SK-N-MC (cell line): Measurements from ENCODE around the gene CMTM2.

ENCODE experiments used
- DNase-seq: peaks from one replicate; pipeline ENCODE4 v3.0.0-alpha.2; 2011; ENCODE audit warnings: low read depth, low spot score
- H3K27ac ChIP-seq: fragments of 200-600 bp; sonication (generic); 2 replicates; pipeline ENCODE4 v1.5.1; 2016; ENCODE audit warnings: mixed run types
- H3K36me3 ChIP-seq: fragments of 200-600 bp; sonication (generic); 2 replicates; pipeline ENCODE4 v1.6.1; 2017; ENCODE audit warnings: antibody characterized with exemption, low read length, mixed read lengths; ENCODE audit not compliant: insufficient read depth
- H3K4me3 ChIP-seq: fragments of 200-600 bp; sonication (generic); 2 replicates; pipeline ENCODE4 v1.5.1; 2016
- H3K9ac ChIP-seq: fragments of 200-600 bp; sonication (generic); 2 replicates; pipeline ENCODE4 v1.8.0; 2017; ENCODE audit warnings: mixed run types, mixed read lengths; ENCODE audit not compliant: insufficient read length
- H3K9me3 ChIP-seq: fragments of 200-600 bp; sonication (generic); 2 replicates; pipeline ENCODE4 v1.6.1; 2017; ENCODE audit warnings: low read depth, mild to moderate bottlenecking, antibody characterized with exemption, low read length, moderate library complexity, mixed read lengths
- EZH2 ChIP-seq: fragments of 200-600 bp; sonication (generic); IDR thresholded peaks from one replicate; pipeline ENCODE4 v1.6.1; 2017; ENCODE audit warnings: antibody characterized with exemption
- FOXP2 ChIP-seq: optimal IDR thresholded peaks from 2 replicates; pipeline ENCODE3; 2011; ENCODE audit warnings: mild to moderate bottlenecking, moderate library complexity; ENCODE audit not compliant: insufficient read depth; ENCODE audit errors: extremely low read length, control extremely low read depth
- POLR2AphosphoS5 ChIP-seq: IDR thresholded peaks from 2 replicates; pipeline ENCODE4 v1.6.1; 2012; ENCODE audit warnings: mild to moderate bottlenecking, low read depth, low read length, borderline replicate concordance

CMTM2 gene, protein sequence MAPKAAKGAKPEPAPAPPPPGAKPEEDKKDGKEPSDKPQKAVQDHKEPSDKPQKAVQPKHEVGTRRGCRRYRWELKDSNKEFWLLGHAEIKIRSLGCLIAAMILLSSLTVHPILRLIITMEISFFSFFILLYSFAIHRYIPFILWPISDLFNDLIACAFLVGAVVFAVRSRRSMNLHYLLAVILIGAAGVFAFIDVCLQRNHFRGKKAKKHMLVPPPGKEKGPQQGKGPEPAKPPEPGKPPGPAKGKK

DNA sequence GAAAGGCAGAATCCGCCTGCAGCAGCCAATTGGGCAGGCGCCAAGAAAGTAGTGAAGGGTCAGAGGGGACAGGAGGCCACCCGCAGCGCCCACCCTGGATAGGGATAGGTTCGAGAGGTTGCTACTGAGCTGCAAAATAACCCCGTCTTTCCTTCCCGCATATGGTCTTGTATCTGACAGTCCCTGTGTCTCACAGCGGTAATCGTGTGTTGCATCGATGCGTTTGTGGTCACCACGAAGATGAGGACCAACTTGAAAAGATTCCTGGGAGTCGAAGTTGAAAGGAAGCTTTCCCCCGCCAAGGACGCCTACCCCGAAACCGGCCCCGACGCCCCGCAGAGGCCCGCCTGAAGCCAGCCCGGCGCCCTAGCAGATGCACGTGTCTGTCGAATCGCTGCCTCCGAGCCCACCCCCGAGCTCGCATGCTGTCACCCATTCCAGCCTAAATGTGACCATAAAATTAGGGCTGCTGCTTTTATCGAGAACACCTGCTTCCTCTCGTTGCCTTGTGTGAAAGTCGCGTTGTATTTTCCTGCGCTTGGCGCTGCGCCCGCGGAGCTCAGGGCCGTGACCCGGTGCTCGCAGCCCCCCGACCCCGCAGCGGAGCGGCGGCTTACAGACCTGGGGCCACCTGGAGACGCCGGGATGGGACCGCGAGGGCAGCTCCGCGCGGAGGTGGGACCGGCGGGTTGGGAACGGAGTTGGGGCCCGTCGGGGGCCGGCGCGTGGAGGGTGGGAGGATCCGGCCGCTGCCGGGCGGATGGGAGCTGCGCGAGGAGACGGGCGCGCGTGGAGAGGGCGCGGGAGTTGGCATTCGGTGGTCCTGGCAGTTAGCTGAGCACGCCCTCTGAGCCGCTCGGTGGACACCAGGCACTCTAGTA, at the start of gene CMTM2:
Gene CMTM2 (plus strand): TSS at position 813 of the 881 bp plus-strand sequence. CDS start 145 bp downstream, outside the sequence.
- no peak within 1 kb of the TSS for H3K9ac ChIP-seq
- TF ChIP-seq POLR2AphosphoS5 (no peak), FOXP2 (no peak), EZH2 (no peak)
- no peak within 1 kb of the TSS for H3K27ac ChIP-seq
- H3K36me3 ChIP-seq: no peaks in the 10 kb centered on the region
- DNase-seq: no peak
- H3K4me3 ChIP-seq: no peak within 1 kb of the TSS
- no peaks in the 10 kb centered on the region for H3K9me3 ChIP-seq

DNA sequence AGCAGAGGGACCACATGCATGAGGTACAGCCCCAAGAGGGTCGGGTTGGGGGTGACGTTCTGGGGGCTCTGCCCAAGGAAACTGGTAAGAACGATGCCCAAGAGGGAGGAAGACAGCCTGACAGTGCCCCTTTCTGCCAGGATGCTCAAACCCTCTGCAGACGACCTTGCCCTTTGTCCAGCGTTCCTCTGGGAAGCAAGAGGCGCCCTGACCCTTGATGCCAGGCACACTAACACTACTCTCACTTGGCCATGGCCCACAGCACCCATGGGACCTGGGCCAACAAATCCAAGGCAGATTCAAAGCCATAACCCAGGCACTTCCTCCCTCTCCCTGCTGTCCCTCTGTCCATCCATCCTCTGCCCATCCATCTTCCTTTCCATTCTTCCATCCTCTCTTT, 49.8 kb upstream of the CMTM2 start:
- Histone ChIP-seq H3K4me3 (no peak overlapping the region), H3K9me3 (no peaks in the 10 kb centered on the region), H3K27ac (no peak overlapping the region), H3K9ac (no peak overlapping the region), H3K36me3 (no peaks in the 10 kb centered on the region)
- no peak for TF ChIP-seq POLR2AphosphoS5
- TF ChIP-seq EZH2: no peak
- no peak for TF ChIP-seq FOXP2
- no peak for DNase-seq

DNA sequence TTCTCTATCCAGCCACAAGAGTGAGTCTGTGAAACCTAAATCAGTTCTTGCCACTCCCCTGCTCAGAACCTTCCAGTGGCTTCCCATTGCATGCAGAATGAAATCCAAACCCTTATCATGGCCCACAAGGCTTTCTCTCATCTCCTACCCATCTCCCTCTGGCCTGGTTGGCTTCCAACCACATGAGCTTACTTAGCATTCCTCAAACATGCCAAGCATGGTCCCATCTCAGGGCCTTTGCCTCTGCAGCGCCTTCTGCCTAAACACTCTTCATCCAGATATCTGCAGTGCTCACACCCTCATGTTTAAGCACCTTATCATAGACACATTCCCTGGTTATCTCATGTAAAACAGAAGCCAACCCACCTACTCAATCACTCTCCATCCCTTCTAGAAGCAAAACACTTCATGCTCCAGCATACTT, 44.9 kb upstream of the CMTM2 start:
- H3K36me3 ChIP-seq: no peaks in the 10 kb centered on the region
- no peak for TF ChIP-seq FOXP2
- no peak for TF ChIP-seq EZH2
- no peak for TF ChIP-seq POLR2AphosphoS5
- DNase-seq: no peak
- H3K4me3 ChIP-seq: no peak overlapping the region
- H3K9ac ChIP-seq: no peak overlapping the region
- H3K27ac ChIP-seq: no peak overlapping the region
- no peaks in the 10 kb centered on the region for H3K9me3 ChIP-seq

DNA sequence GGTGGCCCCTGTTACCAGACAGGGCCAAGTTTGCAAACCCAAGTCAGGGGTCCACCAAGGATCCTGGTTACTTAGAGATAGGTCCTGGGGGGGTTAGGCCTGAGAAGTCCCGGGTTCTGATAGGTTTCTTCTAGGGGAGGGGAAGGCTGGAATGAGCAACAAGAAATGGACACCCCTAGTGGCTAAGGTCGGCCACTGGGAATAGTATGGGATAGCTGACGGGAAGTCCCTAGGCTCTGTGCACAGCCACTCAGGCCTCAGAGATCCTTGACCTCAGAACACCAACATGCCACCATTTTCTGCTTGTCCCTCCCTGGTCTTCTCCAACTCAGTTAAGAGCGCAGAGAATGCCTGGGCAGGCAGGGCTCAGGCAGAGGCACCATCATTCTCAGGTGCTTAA, 42.7 kb upstream of the CMTM2 start:
- no peak for DNase-seq
- H3K9me3 ChIP-seq: no peaks in the 10 kb centered on the region

DNA sequence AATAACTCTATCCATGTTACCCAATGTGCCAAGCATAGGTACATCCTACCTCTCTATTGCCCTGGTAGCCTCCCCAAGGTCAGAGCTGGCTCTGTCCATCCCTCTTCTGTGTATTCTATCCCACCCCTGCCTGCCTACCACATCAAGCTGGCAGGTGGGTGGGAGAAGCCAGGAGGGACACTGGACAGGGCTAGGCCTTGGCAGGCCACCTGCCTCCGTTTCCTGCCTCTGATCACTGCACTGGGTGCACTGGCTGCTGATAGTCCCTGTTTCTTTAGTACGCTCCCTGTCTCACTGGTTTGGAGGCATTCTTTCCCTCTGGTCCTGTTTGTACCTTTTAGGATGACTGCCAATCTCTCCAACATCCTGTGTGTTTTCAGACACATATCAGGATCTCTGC, 42.0 kb upstream of the CMTM2 start:
- no peak overlapping the region for H3K27ac ChIP-seq
- DNase-seq: no peak

More for the DNA sequence above, 42.7 kb upstream of the CMTM2 start:
- Histone ChIP-seq H3K27ac (no peak overlapping the region), H3K4me3 (no peak overlapping the region), H3K9ac (no peak overlapping the region), H3K36me3 (no peaks in the 10 kb centered on the region)
- no peak for TF ChIP-seq EZH2
- TF ChIP-seq POLR2AphosphoS5: no peak
- TF ChIP-seq FOXP2: no peak

DNA sequence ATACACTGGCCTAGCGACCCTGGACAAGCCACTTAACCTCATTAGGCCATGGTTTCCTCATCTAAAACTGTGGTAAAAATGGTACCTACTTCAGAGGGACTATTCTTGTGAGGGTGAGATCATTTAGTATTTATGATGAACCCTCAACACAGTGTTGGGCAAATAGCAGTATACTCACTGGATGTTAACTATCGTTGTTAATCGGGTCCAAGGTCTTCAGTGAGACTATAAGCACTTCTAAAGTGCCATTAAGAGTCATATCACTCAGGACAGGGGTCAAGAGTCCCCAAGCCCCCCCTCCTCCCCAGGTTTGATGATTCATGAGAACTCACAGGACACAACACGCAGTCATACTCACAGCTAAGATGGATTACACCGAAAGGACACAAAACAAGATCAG, 40.4 kb upstream of the CMTM2 start:
- TF ChIP-seq POLR2AphosphoS5: no peak
- TF ChIP-seq EZH2: no peak
- TF ChIP-seq FOXP2: no peak
- Histone ChIP-seq H3K9ac (no peak overlapping the region), H3K36me3 (no peaks in the 10 kb centered on the region), H3K4me3 (no peak overlapping the region), H3K9me3 (no peaks in the 10 kb centered on the region), H3K27ac (no peak overlapping the region)
- no peak for DNase-seq

More for the DNA sequence above, 42.0 kb upstream of the CMTM2 start:
- no peak overlapping the region for H3K9ac ChIP-seq
- no peaks in the 10 kb centered on the region for H3K36me3 ChIP-seq
- H3K9me3 ChIP-seq: no peaks in the 10 kb centered on the region
- no peak for TF ChIP-seq EZH2
- no peak for TF ChIP-seq FOXP2
- TF ChIP-seq POLR2AphosphoS5: no peak
- no peak overlapping the region for H3K4me3 ChIP-seq

DNA sequence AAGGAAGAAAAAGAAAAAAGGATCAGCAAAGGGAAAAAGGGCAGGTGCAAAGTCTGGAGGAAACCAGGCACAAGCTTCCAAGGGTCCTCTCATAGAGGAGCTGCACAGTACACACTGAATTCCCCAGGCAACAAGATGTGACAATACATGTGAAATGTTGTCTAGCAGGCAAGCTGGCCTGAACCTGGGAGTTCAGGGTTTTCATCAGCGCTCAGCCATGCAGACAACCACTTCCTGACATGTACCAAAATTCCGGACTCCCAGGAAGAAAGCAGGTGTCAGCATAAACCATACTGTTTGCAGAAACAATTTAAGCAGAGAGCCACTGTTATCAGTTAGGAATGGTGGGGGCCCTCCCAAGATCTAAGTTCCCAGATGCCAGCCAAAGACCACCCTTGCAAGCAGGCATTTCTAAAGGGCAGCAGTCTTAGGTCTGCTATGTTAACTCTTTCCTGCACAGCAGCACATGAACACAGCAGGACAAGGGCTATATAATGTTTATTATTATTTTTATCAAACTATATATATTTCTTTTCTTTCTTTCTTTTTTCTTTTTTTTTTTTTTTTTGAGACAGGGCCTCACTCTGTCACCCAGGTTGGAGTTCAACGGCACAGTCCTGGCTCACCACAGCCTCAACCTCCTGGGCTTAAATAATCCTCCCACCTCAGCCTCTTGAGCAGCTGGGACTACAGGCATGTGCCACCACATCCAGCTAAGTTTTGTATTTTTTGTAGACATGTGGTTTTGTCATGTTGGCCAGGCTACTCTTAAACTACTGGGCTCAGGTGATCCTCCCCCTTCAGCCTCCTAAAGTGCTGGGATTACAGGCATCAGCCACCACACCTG, 39.4 kb upstream of the CMTM2 start:
- H3K9me3 ChIP-seq: no peaks in the 10 kb centered on the region
- H3K27ac ChIP-seq: no peak overlapping the region
- no peak overlapping the region for H3K4me3 ChIP-seq
- H3K36me3 ChIP-seq: no peaks in the 10 kb centered on the region
- TF ChIP-seq POLR2AphosphoS5 (no peak), FOXP2 (no peak), EZH2 (no peak)
- H3K9ac ChIP-seq: no peak overlapping the region
- no peak for DNase-seq
